ENCODE data around the gene FBXL16. TPM values are rescaled to one million over a fixed set of nuclear protein-coding genes. Genes with fewer than 3 reads are reported as not detected.
"Not testable (repeated sequence)": the region's sequence is repeated elsewhere in the genome, so short reads cannot be mapped to it uniquely, and the experiment has no call there.

Gene FBXL16
- total and polyA plus RNA-seq, 3 donors from 2014 or later, result 15.8 to 23.4 (median 16.1) TPM

DNA sequence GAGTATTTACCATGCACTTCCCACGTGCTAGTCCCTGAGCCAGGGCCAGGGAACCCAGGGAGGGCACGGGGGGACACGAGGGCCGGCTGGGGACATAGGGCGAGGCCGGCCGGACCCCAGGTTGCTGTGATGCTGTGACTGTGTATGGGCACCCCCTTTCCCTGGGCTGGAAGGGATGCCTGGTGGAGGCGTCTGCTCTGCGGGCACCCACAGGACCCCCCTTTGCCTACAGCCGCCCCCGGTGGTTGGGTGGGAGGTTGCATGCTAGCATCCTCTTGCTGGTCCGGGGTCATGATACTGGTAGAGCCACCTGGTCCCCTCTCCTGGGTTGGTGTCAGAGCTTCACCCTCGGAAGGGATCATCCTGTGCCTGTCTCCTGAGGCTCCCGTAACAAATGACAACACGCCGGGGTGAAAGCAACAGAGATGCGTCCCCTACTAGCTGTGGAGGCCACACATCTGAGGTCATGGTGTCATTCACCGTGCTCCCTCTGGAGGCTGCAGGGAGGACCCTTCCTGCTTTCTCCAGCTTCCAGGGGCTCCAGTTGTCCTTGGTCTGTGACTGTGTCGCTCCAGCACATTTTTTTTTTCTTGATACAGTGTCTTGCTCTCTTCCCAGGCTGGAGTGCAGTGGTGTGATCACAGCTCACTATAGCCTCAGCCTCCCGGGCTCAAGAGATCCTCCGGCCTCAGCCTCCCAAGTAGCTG, 38.3 kb upstream of the FBXL16 start:
- Histone ChIP-seq H3K9me3 (no peaks in the 10 kb centered on the region), H3K4me1 (peaks cover 14% of the 10 kb centered on the region), H3K36me3 (ENCODE audit: low read depth, missing control alignments) (no peaks in the 10 kb centered on the region), H3K27me3 (no peaks in the 10 kb centered on the region), H3K4me3 (no peak overlapping the region), H3K27ac (no peak overlapping the region)
- intact Hi-C loops (cut with DNase I; ENCODE audit: low total_unique reads), result no loop called here
- 83 to 84% methylated on average over 3 to 21 of the region's 21 CpGs for WGBS, 2 donors
- no peak for DNase-seq
- no peak for TF ChIP-seq POLR2A (IDR thresholded peaks at IDR 0.05)
- TF ChIP-seq, protein P1, sequence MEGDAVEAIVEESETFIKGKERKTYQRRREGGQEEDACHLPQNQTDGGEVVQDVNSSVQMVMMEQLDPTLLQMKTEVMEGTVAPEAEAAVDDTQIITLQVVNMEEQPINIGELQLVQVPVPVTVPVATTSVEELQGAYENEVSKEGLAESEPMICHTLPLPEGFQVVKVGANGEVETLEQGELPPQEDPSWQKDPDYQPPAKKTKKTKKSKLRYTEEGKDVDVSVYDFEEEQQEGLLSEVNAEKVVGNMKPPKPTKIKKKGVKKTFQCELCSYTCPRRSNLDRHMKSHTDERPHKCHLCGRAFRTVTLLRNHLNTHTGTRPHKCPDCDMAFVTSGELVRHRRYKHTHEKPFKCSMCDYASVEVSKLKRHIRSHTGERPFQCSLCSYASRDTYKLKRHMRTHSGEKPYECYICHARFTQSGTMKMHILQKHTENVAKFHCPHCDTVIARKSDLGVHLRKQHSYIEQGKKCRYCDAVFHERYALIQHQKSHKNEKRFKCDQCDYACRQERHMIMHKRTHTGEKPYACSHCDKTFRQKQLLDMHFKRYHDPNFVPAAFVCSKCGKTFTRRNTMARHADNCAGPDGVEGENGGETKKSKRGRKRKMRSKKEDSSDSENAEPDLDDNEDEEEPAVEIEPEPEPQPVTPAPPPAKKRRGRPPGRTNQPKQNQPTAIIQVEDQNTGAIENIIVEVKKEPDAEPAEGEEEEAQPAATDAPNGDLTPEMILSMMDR (IDR thresholded peaks at IDR 0.05), result peak in 1 of 3 experiments; percentile 6

- peaks cover 14% of the 10 kb centered on the region for H3K4me1 ChIP-seq
- H3K4me3 ChIP-seq; H3K36me3 ChIP-seq (ENCODE audit: low read depth, missing control alignments); H3K9me3 ChIP-seq; DNase-seq; intact Hi-C loops (cut with DNase I; ENCODE audit: low total_unique reads); H3K27ac ChIP-seq; H3K27me3 ChIP-seq: not testable (repeated sequence)
- WGBS, 2 donors, result 80 to 83% methylated on average over 14 of the region's 14 CpGs
Observed at GRCh38 chr16:742894-743293, 37.3 kb upstream of the FBXL16 start.

GRCh38 chr16:741986-742629, 36.5 kb upstream of the FBXL16 start:
- no peak for DNase-seq
- no peak overlapping the region for H3K4me3 ChIP-seq
- no peak overlapping the region for H3K27ac ChIP-seq
- intact Hi-C loops (cut with DNase I; ENCODE audit: low total_unique reads), result loop anchor here (2.0 kb wide), 1 partner anchor 59 kb away; no protein-coding TSS in a partner anchor
- TF ChIP-seq POLR2A (IDR thresholded peaks at IDR 0.05), result no peak
- TF ChIP-seq, protein P1 (IDR thresholded peaks at IDR 0.05), result no peak
- H3K9me3 ChIP-seq, result no peaks in the 10 kb centered on the region
- H3K36me3 ChIP-seq (ENCODE audit: low read depth, missing control alignments), result no peaks in the 10 kb centered on the region
- peaks cover 14% of the 10 kb centered on the region for H3K4me1 ChIP-seq
- H3K27me3 ChIP-seq, result no peaks in the 10 kb centered on the region
- WGBS, 2 donors, result 67 to 84% methylated on average over 10 to 15 of the region's 15 CpGs

DNA sequence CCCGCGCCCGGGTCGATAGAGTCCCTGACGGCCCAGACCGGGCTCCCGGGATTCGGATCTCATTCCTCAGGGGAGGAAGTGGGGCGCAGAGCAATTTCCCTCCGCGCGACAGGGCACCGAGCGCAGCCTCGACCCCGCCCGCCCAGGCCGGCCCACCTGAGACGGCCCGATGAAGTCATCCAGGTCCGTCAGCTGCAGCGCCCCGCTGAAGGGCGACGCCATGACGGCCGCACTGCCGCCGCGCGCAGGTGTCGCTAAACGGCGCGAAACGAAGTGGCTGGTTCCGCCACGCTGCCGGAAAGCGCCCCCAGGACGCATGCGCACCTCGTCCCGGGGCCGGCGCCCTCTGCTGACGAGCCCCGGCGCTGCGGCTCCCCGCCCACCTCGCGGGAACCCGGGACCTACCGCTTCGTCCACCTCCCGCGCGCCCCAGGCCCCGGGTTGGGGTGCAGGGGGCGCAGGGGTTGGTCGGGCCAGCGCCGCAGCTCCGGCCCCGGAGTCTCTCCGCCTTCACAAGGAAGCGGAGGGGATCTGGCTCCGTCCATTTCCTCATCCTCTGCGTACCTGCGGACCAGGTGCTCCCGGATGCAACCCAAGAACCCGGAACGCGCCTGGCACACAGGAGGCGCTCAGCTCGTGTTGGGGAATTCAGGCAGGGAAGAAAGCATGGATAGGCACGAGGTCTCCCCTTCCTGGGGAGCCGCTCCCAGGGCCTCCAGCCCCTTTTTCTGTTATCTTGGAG, 35.3 kb upstream of the FBXL16 start, which contains the start of gene CIAO3:
Gene CIAO3 (minus strand): TSS at position 234 of the 742 bp plus-strand sequence. CDS start 12 bp downstream, at position 222.
- TF ChIP-seq POLR2A (IDR thresholded peaks at IDR 0.05), result no peak
- TF ChIP-seq, protein P1 (IDR thresholded peaks at IDR 0.05), result peak; percentile 90 to 99 (median 98)
- WGBS, 2 donors, result 0 to 1% methylated on average over 1 to 44 of the region's 79 CpGs
- no peaks in the 10 kb centered on the region for H3K27me3 ChIP-seq
- peaks cover 14% of the 10 kb centered on the region for H3K4me1 ChIP-seq
- no peaks in the 10 kb centered on the region for H3K36me3 ChIP-seq (ENCODE audit: low read depth, missing control alignments)
- peak within 1 kb of the TSS in 1 of 2 donors; percentile 19 for H3K27ac ChIP-seq
- intact Hi-C loops (cut with DNase I; ENCODE audit: low total_unique reads), result loop anchor here (2.0 kb wide), 1 partner anchor 58 kb away; no protein-coding TSS in a partner anchor
- H3K4me3 ChIP-seq, result peak within 1 kb of the TSS; percentile 74 to 91
- no peaks in the 10 kb centered on the region for H3K9me3 ChIP-seq
- DNase-seq, result peak; percentile 88

DNA sequence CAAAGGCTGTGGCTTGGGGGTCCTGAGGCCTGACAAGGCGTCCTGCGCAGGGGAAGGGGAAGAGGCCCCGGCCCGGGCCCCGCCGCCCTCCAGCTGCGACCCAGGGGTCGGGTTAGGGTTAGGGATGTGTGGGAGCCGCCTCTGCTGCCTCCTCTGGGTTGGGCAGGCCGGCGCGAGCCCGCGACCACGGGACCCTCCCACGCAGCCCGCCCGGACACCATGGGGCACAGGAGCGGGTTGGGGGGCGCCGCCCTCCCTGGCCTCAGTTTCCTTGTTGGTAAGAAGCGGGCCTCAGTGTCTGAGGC, 34.8 kb upstream of the FBXL16 start:
- H3K36me3 ChIP-seq (ENCODE audit: low read depth, missing control alignments), result no peaks in the 10 kb centered on the region
- WGBS, 2 donors, result 0% methylated on average over 7 to 9 of the region's 22 CpGs
- peak overlapping the region; percentile 74 to 91 for H3K4me3 ChIP-seq
- no peak for DNase-seq
- peaks cover 14% of the 10 kb centered on the region for H3K4me1 ChIP-seq
- H3K9me3 ChIP-seq, result no peaks in the 10 kb centered on the region
- intact Hi-C loops (cut with DNase I; ENCODE audit: low total_unique reads), result loop anchor here (2.0 kb wide), 1 partner anchor 58 kb away; no protein-coding TSS in a partner anchor
- peak overlapping the region in 1 of 2 donors; percentile 19 for H3K27ac ChIP-seq
- no peak for TF ChIP-seq POLR2A (IDR thresholded peaks at IDR 0.05)
- TF ChIP-seq, protein P1 (IDR thresholded peaks at IDR 0.05), result no peak
- no peaks in the 10 kb centered on the region for H3K27me3 ChIP-seq
